GM12878 (cell line): ENCODE results near the gene NECTIN1. TPM values are rescaled to one million over a fixed set of nuclear protein-coding genes. Genes with fewer than 3 reads are reported as not detected.
A peak's percentile ranks its signal among the peaks of the same experiment; 100 is the strongest.

ENCODE experiments used
- ATF7 ChIP-seq: fragments of 450-650 bp; IDR thresholded peaks from 2 replicates; pipeline ENCODE4 v1.6.1; 2016; ENCODE audit warnings: low read depth, mild to moderate bottlenecking
- CBFB ChIP-seq: IDR thresholded peaks from 2 replicates; pipeline ENCODE4 v1.6.1; 2016; ENCODE audit warnings: antibody characterized with exemption, low read depth
- CREB1 ChIP-seq: IDR thresholded peaks from 2 replicates; pipeline ENCODE4 v1.6.1; 2012; ENCODE audit warnings: low read depth, mild to moderate bottlenecking, inconsistent platforms
- CTCF ChIP-seq, 3 experiments: IDR thresholded peaks in 2 of 3; conservative IDR thresholded peaks in 1 of 3; 2 replicates each; pipeline ENCODE4 v1.5.1; 2011; ENCODE audit warnings: low read depth in 3 of 3, low read length in 3 of 3, mild to moderate bottlenecking in 3 of 3, control low read depth in 2 of 3, moderate library complexity in 2 of 3, inconsistent platforms in 1 of 3, mixed read lengths in 1 of 3; ENCODE audit not compliant: control insufficient read depth in 2 of 3, insufficient read depth in 1 of 3; ENCODE audit errors: extremely low read depth in 1 of 3
- ELK1 ChIP-seq: IDR thresholded peaks from 2 replicates; pipeline ENCODE4 v1.6.1; 2012; ENCODE audit warnings: low read depth, low read length, improper control_type of control experiment
- ETV6 ChIP-seq, 2 experiments: fragments of 450-650 bp in 1 of 2; IDR thresholded peaks in 1 of 2; conservative IDR thresholded peaks in 1 of 2; 2 replicates each; pipeline ENCODE4 v1.6.1; 2014; ENCODE audit warnings: antibody characterized with exemption in 1 of 2, borderline replicate concordance in 1 of 2, low read depth in 1 of 2, mild to moderate bottlenecking in 1 of 2, moderate library complexity in 1 of 2
- HDAC6 ChIP-seq: fragments of 200-600 bp; sonication (generic); IDR thresholded peaks from one replicate; pipeline ENCODE4 v1.8.0; 2017; ENCODE audit warnings: antibody characterized with exemption; ENCODE audit not compliant: unreplicated experiment
- IKZF1 ChIP-seq: fragments of 450-650 bp; conservative IDR thresholded peaks from 2 replicates; pipeline ENCODE4 v1.6.1; 2017; ENCODE audit warnings: antibody characterized with exemption, mild to moderate bottlenecking
- IRF5 ChIP-seq: fragments of 450-650 bp; IDR thresholded peaks from 2 replicates; pipeline ENCODE4 v1.6.1; 2017; ENCODE audit warnings: borderline replicate concordance
- NRF1 ChIP-seq: conservative IDR thresholded peaks from 2 replicates; pipeline ENCODE4 v1.6.1; 2011; ENCODE audit warnings: mild to moderate bottlenecking, low read depth, low read length, improper control_type of control experiment
- SMAD1 ChIP-seq: fragments of 450-650 bp; IDR thresholded peaks from 2 replicates; pipeline ENCODE4 v1.6.1; 2018; ENCODE audit warnings: mild to moderate bottlenecking, low read depth; ENCODE audit not compliant: partially characterized antibody
- SMAD5 ChIP-seq: IDR thresholded peaks from 2 replicates; pipeline ENCODE4 v1.6.1; 2016; ENCODE audit warnings: antibody characterized with exemption, low read depth
- SPI1 ChIP-seq: IDR thresholded peaks from 2 replicates; pipeline ENCODE4 v1.6.1; 2011; ENCODE audit warnings: low read depth, mild to moderate bottlenecking, low read length, moderate library complexity, borderline replicate concordance; ENCODE audit not compliant: insufficient read depth
- polyA plus RNA-seq, 11 experiments: library from polyadenylated mRNA; depleted of rRNA in 4 of 11; unstranded in 6 of 11; stranded (reverse) in 5 of 11; fragments of >200 nt; fragmentation: Nextera tagmentation in 4 of 11; fragmentation: Illumina TruSeq in 1 of 11; extraction: Ambion mirVana in 4 of 11; extraction: Trizol in 1 of 11; gene quantifications; 1 replicate in 1 of 11; 2 replicates in 10 of 11; pipeline versions ENCODE4 v1.2.1 to v1.2.3, GENCODE V29; 2011 to 2016; ENCODE audit warnings: inconsistent platforms in 2 of 11, missing spikeins in 2 of 11, low read depth in 1 of 11
- total RNA-seq, 4 experiments: library from RNA; depleted of rRNA in 3 of 4; stranded (reverse); fragments of >200 nt in 3 of 4; fragmentation: Illumina TruSeq in 1 of 4; extraction: Trizol in 1 of 4; gene quantifications; 2 replicates each; pipeline versions ENCODE4 v1.2.1 to v1.2.3, GENCODE V29; 2013 to 2021
- TF ChIP-seq, protein P1 (sequence below): fragments of 450-650 bp; formaldehyde crosslinking; IDR thresholded peaks from 2 replicates; pipeline ENCODE4 v1.4.0; 2020; ENCODE audit warnings: mild to moderate bottlenecking, moderate library complexity

Gene NECTIN1
- total and polyA plus RNA-seq, 10 of the 15 experiments (the other 5 are each of a cell fraction or from before 2014, with no cell fraction given) = 0.97 to 9.2 (median 2.3) TPM

DNA sequence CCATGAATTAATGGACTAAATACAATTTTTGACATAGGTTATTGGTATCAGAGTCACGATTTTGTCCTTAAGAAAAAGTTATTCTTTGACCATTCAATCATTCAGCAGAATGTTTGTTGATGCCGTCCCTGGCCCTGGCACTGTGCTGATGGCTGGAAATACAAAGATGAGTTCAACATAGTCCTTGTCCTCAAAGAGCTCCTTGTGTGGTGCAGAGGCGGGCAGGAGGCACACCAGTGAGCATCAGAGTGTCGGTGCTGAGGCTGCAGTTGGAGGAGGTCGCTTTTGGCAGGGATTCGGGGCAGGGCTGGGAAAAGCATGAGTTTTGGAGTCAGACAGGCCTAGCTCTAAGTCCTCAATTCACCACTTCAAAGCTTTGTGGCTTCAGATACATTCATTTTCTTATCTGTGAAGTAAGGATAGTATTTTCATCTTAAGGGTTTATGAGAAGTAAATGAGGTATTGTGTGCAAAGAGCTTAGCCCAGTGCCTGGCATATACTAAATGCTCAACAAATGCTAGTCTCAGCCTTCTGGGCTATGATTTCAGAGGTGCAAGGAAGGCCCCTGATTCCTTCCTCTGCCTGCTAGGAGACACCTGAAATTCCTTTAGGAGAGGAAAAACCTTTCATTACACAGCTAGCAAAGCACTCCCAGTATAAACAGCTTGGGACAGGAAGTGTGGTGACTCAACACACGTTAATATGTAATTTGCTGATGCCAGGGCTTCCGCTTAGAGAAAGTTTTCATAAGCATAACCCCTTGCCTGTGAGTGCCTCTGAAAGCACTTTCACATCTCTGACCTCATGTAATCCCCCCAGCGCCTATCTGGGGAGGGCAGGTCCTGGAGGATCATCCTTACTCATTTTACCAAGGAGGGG is 113.8 kb downstream of the NECTIN1 start (continued):
- TF ChIP-seq NRF1 (no peak), SMAD1 (no peak), SPI1 (0 out of 2 replicates have a peak, but pooled peaks have one; percentile 13), ELK1 (no peak), CTCF (IDR thresholded peaks at IDR 0.05 in 2 of 3, conservative IDR thresholded peaks at IDR 0.05 in 1 of 3; ENCODE audit: control insufficient read depth in 2 of 3, extremely low read depth in 1 of 3, insufficient read depth in 1 of 3, low read depth in 3 of 3, low read length in 3 of 3) (no peak), ETV6 (conservative IDR thresholded peaks at IDR 0.05 in 1 of 2, IDR thresholded peaks at IDR 0.05 in 1 of 2; ENCODE audit: borderline replicate concordance in 1 of 2, low read depth in 1 of 2) (no peak), SMAD5 (no peak), CBFB (no peak), IKZF1 (peak; percentile 35; the same call in 1 of the 2 replicates), CREB1 (0 out of 2 replicates have a peak, but pooled peaks have one; percentile 27), ATF7 (peak; percentile 70), HDAC6 (no peak), IRF5 (no peak)
- TF ChIP-seq, protein P1, sequence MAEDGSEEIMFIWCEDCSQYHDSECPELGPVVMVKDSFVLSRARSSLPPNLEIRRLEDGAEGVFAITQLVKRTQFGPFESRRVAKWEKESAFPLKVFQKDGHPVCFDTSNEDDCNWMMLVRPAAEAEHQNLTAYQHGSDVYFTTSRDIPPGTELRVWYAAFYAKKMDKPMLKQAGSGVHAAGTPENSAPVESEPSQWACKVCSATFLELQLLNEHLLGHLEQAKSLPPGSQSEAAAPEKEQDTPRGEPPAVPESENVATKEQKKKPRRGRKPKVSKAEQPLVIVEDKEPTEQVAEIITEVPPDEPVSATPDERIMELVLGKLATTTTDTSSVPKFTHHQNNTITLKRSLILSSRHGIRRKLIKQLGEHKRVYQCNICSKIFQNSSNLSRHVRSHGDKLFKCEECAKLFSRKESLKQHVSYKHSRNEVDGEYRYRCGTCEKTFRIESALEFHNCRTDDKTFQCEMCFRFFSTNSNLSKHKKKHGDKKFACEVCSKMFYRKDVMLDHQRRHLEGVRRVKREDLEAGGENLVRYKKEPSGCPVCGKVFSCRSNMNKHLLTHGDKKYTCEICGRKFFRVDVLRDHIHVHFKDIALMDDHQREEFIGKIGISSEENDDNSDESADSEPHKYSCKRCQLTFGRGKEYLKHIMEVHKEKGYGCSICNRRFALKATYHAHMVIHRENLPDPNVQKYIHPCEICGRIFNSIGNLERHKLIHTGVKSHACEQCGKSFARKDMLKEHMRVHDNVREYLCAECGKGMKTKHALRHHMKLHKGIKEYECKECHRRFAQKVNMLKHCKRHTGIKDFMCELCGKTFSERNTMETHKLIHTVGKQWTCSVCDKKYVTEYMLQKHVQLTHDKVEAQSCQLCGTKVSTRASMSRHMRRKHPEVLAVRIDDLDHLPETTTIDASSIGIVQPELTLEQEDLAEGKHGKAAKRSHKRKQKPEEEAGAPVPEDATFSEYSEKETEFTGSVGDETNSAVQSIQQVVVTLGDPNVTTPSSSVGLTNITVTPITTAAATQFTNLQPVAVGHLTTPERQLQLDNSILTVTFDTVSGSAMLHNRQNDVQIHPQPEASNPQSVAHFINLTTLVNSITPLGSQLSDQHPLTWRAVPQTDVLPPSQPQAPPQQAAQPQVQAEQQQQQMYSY = no peak
